ENCODE data around the gene CCNDBP1.

Gene CCNDBP1

GRCh38 chr15:43207024-43207423, 21.8 kb downstream of the CCNDBP1 start:
- no peak overlapping the region for H2AFZ ChIP-seq (ENCODE audit: low read depth, low read length)
- no peaks in the 10 kb centered on the region for H3K4me1 ChIP-seq (ENCODE audit: insufficient read depth, low read length)
- TF ChIP-seq EZH2 (IDR thresholded peaks at IDR 0.05; ENCODE audit: borderline replicate concordance, low read depth, low read length, severe bottlenecking): no peak
- TF ChIP-seq, protein P1, sequence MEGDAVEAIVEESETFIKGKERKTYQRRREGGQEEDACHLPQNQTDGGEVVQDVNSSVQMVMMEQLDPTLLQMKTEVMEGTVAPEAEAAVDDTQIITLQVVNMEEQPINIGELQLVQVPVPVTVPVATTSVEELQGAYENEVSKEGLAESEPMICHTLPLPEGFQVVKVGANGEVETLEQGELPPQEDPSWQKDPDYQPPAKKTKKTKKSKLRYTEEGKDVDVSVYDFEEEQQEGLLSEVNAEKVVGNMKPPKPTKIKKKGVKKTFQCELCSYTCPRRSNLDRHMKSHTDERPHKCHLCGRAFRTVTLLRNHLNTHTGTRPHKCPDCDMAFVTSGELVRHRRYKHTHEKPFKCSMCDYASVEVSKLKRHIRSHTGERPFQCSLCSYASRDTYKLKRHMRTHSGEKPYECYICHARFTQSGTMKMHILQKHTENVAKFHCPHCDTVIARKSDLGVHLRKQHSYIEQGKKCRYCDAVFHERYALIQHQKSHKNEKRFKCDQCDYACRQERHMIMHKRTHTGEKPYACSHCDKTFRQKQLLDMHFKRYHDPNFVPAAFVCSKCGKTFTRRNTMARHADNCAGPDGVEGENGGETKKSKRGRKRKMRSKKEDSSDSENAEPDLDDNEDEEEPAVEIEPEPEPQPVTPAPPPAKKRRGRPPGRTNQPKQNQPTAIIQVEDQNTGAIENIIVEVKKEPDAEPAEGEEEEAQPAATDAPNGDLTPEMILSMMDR (IDR thresholded peaks at IDR 0.05; ENCODE audit: borderline replicate concordance, extremely low read depth, low read length, poor library complexity, severe bottlenecking): no peak
- DNase-seq (no peak), ATAC-seq (ENCODE audit: insufficient read depth, low read depth) (no peak)
- H4K20me1 ChIP-seq (ENCODE audit: insufficient read depth, low read length): no peaks in the 10 kb centered on the region
- no peaks in the 10 kb centered on the region for H3K36me3 ChIP-seq (ENCODE audit: insufficient read depth, low read length)
- no peaks in the 10 kb centered on the region for H3K79me2 ChIP-seq (ENCODE audit: insufficient read depth, low read length)
- H3K9ac ChIP-seq (ENCODE audit: low read depth, low read length): no peak overlapping the region
- peaks cover 11% of the 10 kb centered on the region for H3K27me3 ChIP-seq (ENCODE audit: insufficient read depth, low read length, poor library complexity)
- H3K27ac ChIP-seq (ENCODE audit: low read length): no peak overlapping the region
- H3K4me2 ChIP-seq (ENCODE audit: insufficient read depth, low read length): no peak overlapping the region
- H3K9me3 ChIP-seq (ENCODE audit: insufficient read depth, low read length, severe bottlenecking): no peaks in the 10 kb centered on the region
- H3K4me3 ChIP-seq (ENCODE audit: low read depth in 1 of 2, low read length in 2 of 2): no peak overlapping the region

- H3K36me3 ChIP-seq (ENCODE audit: insufficient read depth, low read length): no peaks in the 10 kb centered on the region
- no peaks in the 10 kb centered on the region for H4K20me1 ChIP-seq (ENCODE audit: insufficient read depth, low read length)
- no peak overlapping the region for H3K4me3 ChIP-seq (ENCODE audit: low read depth in 1 of 2, low read length in 2 of 2)
- DNase-seq (no peak), ATAC-seq (ENCODE audit: insufficient read depth, low read depth) (no peak)
- H3K4me2 ChIP-seq (ENCODE audit: insufficient read depth, low read length): no peak overlapping the region
- no peaks in the 10 kb centered on the region for H3K4me1 ChIP-seq (ENCODE audit: insufficient read depth, low read length)
- H3K9ac ChIP-seq (ENCODE audit: low read depth, low read length): no peak overlapping the region
- no peak overlapping the region for H2AFZ ChIP-seq (ENCODE audit: low read depth, low read length)
- H3K27me3 ChIP-seq (ENCODE audit: insufficient read depth, low read length, poor library complexity): peaks cover 11% of the 10 kb centered on the region
- TF ChIP-seq, protein P1 (IDR thresholded peaks at IDR 0.05; ENCODE audit: borderline replicate concordance, extremely low read depth, low read length, poor library complexity, severe bottlenecking): no peak
- no peak for TF ChIP-seq EZH2 (IDR thresholded peaks at IDR 0.05; ENCODE audit: borderline replicate concordance, low read depth, low read length, severe bottlenecking)
- H3K27ac ChIP-seq (ENCODE audit: low read length): no peak overlapping the region
- H3K79me2 ChIP-seq (ENCODE audit: insufficient read depth, low read length): no peaks in the 10 kb centered on the region
- no peaks in the 10 kb centered on the region for H3K9me3 ChIP-seq (ENCODE audit: insufficient read depth, low read length, severe bottlenecking)
Measured at GRCh38 chr15:43208052-43209002, 23.1 kb downstream of the CCNDBP1 start.

DNA sequence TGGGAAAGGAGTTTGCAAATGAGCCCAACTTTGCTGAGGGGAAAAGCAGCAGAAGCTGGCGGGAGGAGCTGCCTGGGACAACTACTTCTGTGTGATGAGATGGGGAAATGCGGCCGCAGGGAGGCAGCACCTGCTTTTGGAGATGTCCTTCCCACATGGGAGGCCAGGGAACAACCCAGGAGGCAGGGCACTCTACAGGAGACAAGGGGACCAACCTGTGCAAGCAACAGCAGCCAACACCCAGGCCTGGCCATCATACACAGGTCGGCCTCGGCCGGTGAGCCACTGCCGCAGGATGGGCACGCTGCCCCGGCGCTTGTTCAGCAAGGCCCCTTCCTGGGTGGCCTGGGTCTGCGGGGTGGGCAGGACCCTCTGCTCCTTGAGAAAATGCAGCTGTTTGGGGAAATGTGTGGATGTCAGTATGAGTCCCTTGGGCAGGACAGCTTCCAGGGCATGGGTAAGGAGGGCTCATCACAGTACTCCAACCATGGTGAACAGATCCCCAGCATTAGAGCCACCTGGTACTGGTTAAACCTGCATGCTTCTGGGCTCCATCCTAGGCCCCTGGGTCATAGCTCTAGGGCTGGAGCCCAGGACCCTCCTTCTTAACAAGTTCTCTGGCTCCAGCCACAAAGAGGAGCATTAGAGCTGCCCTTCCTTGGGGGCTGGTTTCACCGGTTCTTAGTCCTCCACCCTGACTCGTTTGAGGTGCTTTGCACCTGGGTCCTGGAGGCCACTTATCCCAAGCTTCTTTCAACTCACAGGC, 24.0 kb downstream of the CCNDBP1 start:
- no peak overlapping the region for H3K4me3 ChIP-seq (ENCODE audit: low read depth in 1 of 2, low read length in 2 of 2)
- H3K9ac ChIP-seq (ENCODE audit: low read depth, low read length): no peak overlapping the region
- H3K4me1 ChIP-seq (ENCODE audit: insufficient read depth, low read length): no peaks in the 10 kb centered on the region
- H3K9me3 ChIP-seq (ENCODE audit: insufficient read depth, low read length, severe bottlenecking): no peaks in the 10 kb centered on the region
- peaks cover 11% of the 10 kb centered on the region for H3K27me3 ChIP-seq (ENCODE audit: insufficient read depth, low read length, poor library complexity)
- DNase-seq (no peak), ATAC-seq (ENCODE audit: insufficient read depth, low read depth) (no peak)
- H3K27ac ChIP-seq (ENCODE audit: low read length): no peak overlapping the region
- no peaks in the 10 kb centered on the region for H4K20me1 ChIP-seq (ENCODE audit: insufficient read depth, low read length)
- H3K4me2 ChIP-seq (ENCODE audit: insufficient read depth, low read length): no peak overlapping the region
- no peaks in the 10 kb centered on the region for H3K79me2 ChIP-seq (ENCODE audit: insufficient read depth, low read length)
- TF ChIP-seq, protein P1 (IDR thresholded peaks at IDR 0.05; ENCODE audit: borderline replicate concordance, extremely low read depth, low read length, poor library complexity, severe bottlenecking): no peak
- TF ChIP-seq EZH2 (IDR thresholded peaks at IDR 0.05; ENCODE audit: borderline replicate concordance, low read depth, low read length, severe bottlenecking): no peak
- no peaks in the 10 kb centered on the region for H3K36me3 ChIP-seq (ENCODE audit: insufficient read depth, low read length)
- no peak overlapping the region for H2AFZ ChIP-seq (ENCODE audit: low read depth, low read length)

Measured in DND-41 (cell line).